ENCODE measurements around the gene MXRA7. TPM values are rescaled to one million over a fixed set of nuclear protein-coding genes. Genes with fewer than 3 reads are reported as not detected.

Gene MXRA7
- total RNA-seq, 2 experiments from 2014 or later: 11.4 to 12.1 TPM

GRCh38 chr17:76670718-76671122 is 40.0 kb downstream of the MXRA7 start:
- DNase-seq: peak in 2 of 14 experiments; percentile 19 to 37
- no peaks in the 10 kb centered on the region for H3K9me3 Mint-ChIP-seq
- peaks cover 30% of the 10 kb centered on the region for H3K4me1 ChIP-seq (ENCODE audit: insufficient read depth, low read length)
- POLR2A ChIA-PET: interaction anchor here (0.7 to 3.4 kb wide), 15 partner anchors 9 to 156 kb away, joined by 3 to 19 read pairs (median 7); partner anchors contain the start of genes JMJD6, METTL23, MFSD11 and SRSF2
- peak overlapping the region; percentile 72 to 81 for H3K27ac ChIP-seq (ENCODE audit: low read depth in 1 of 2, low read length in 2 of 2)
- peak overlapping the region; percentile 88 for H3K4me3 Mint-ChIP-seq
- no peak for TF ChIP-seq CTCF (IDR thresholded peaks at IDR 0.05)
- peaks cover 35% of the 10 kb centered on the region for H3K4me1 Mint-ChIP-seq (ENCODE audit: low read depth)
- no peaks in the 10 kb centered on the region for H3K36me3 ChIP-seq (ENCODE audit: insufficient read depth, low read length)
- no peaks in the 10 kb centered on the region for H3K9me3 ChIP-seq (ENCODE audit: control insufficient read depth in 1 of 2, insufficient read depth in 1 of 2, low read length in 2 of 2)
- intact Hi-C loops (cut with DNase I, micrococcal nuclease): loop anchor here (2.0 to 5.0 kb wide), 3 partner anchors 57 to 156 kb away; partner anchors contain the start of genes JMJD6 (in 2 of the 2) and METTL23 (in 2 of the 2)
- H3K4me3 ChIP-seq (ENCODE audit: low read length): no peak overlapping the region
- no peaks in the 10 kb centered on the region for H3K36me3 Mint-ChIP-seq (ENCODE audit: low read depth)
- no peak for ATAC-seq (ENCODE audit: poor library complexity)
- H3K27ac Mint-ChIP-seq: peak overlapping the region; percentile 93
- CTCF ChIA-PET: interaction anchor here (0.9 to 3.7 kb wide), 5 partner anchors 9 to 148 kb away, joined by 3 to 20 read pairs (median 7); no protein-coding TSS in a partner anchor
- H3K27me3 Mint-ChIP-seq: no peaks in the 10 kb centered on the region
- no peaks in the 10 kb centered on the region for H3K27me3 ChIP-seq (ENCODE audit: control insufficient read depth in 1 of 2, insufficient read depth in 2 of 2, low read length in 2 of 2)

GRCh38 chr17:76670020-76670717 is 40.6 kb downstream of the MXRA7 start:
- no peaks in the 10 kb centered on the region for H3K36me3 ChIP-seq (ENCODE audit: insufficient read depth, low read length)
- peaks cover 35% of the 10 kb centered on the region for H3K4me1 Mint-ChIP-seq (ENCODE audit: low read depth)
- peak in 5 of 14 experiments; percentile 16 to 65 (median 51) for DNase-seq
- ChIA-PET CTCF (interaction anchor here (1.6 to 3.7 kb wide), 4 partner anchors 12 to 147 kb away, joined by 7 to 20 read pairs (median 9); no protein-coding TSS in a partner anchor), POLR2A (interaction anchor here (2.6 to 3.4 kb wide), 4 partner anchors 9 to 67 kb away, joined by 12 to 19 read pairs (median 18); partner anchors contain the start of genes JMJD6, METTL23, MFSD11 and SRSF2)
- no peak for TF ChIP-seq CTCF (IDR thresholded peaks at IDR 0.05)
- H3K4me1 ChIP-seq (ENCODE audit: insufficient read depth, low read length): peaks cover 30% of the 10 kb centered on the region
- no peaks in the 10 kb centered on the region for H3K27me3 Mint-ChIP-seq
- ATAC-seq (ENCODE audit: poor library complexity): no peak
- no peaks in the 10 kb centered on the region for H3K27me3 ChIP-seq (ENCODE audit: control insufficient read depth in 1 of 2, insufficient read depth in 2 of 2, low read length in 2 of 2)
- intact Hi-C loops (cut with DNase I, micrococcal nuclease): loop anchor here (2.0 to 5.0 kb wide), 3 partner anchors 57 to 155 kb away; partner anchors contain the start of genes JMJD6 (in 2 of the 2) and METTL23 (in 2 of the 2)
- H3K36me3 Mint-ChIP-seq (ENCODE audit: low read depth): no peaks in the 10 kb centered on the region
- H3K9me3 Mint-ChIP-seq: no peaks in the 10 kb centered on the region
- peak overlapping the region; percentile 93 for H3K27ac Mint-ChIP-seq
- peak overlapping the region; percentile 88 for H3K4me3 Mint-ChIP-seq
- no peak overlapping the region for H3K4me3 ChIP-seq (ENCODE audit: low read length)
- H3K27ac ChIP-seq (ENCODE audit: low read depth in 1 of 2, low read length in 2 of 2): peak overlapping the region in 1 of 2 donors; percentile 81
- H3K9me3 ChIP-seq (ENCODE audit: control insufficient read depth in 1 of 2, insufficient read depth in 1 of 2, low read length in 2 of 2): no peaks in the 10 kb centered on the region

GRCh38 chr17:76667786-76668453 is 42.8 kb downstream of the MXRA7 start:
- Mint-ChIP-seq H3K27me3 (no peaks in the 10 kb centered on the region), H3K27ac (no peak overlapping the region), H3K36me3 (ENCODE audit: low read depth) (no peaks in the 10 kb centered on the region), H3K4me3 (no peak overlapping the region), H3K4me1 (ENCODE audit: low read depth) (peaks cover 35% of the 10 kb centered on the region), H3K9me3 (no peaks in the 10 kb centered on the region)
- intact Hi-C loops (cut with DNase I, micrococcal nuclease): no loop called here
- ChIA-PET POLR2A (no interaction called here), CTCF (interaction anchor here (0.7 to 1.0 kb wide), 3 partner anchors 13 to 132 kb away, joined by 3 to 4 read pairs (median 3); no protein-coding TSS in a partner anchor)
- DNase-seq (no peak), ATAC-seq (ENCODE audit: poor library complexity) (no peak)
- Histone ChIP-seq H3K36me3 (ENCODE audit: insufficient read depth, low read length) (no peaks in the 10 kb centered on the region), H3K4me3 (ENCODE audit: low read length) (no peak overlapping the region), H3K27me3 (ENCODE audit: control insufficient read depth in 1 of 2, insufficient read depth in 2 of 2, low read length in 2 of 2) (no peaks in the 10 kb centered on the region), H3K4me1 (ENCODE audit: insufficient read depth, low read length) (peaks cover 25% of the 10 kb centered on the region), H3K27ac (ENCODE audit: low read depth in 1 of 2, low read length in 2 of 2) (no peak overlapping the region), H3K9me3 (ENCODE audit: control insufficient read depth in 1 of 2, insufficient read depth in 1 of 2, low read length in 2 of 2) (no peaks in the 10 kb centered on the region)
- no peak for TF ChIP-seq CTCF (IDR thresholded peaks at IDR 0.05)

Data from CD4-positive, alpha-beta T cell (primary cell).